Activated CD4-positive, alpha-beta T cell treated with anti-CD3 and anti-CD28 coated beads, Interleukin-2, Interleukin-6, amounts not matched to agents 100 ng/mL and 50 ng/mL, durations not matched to agents 16 hours and 8 hours (primary cell): ENCODE data around the gene USP40.

Source experiments
- DNase-seq: peaks from one replicate; pipeline ENCODE4 v3.0.0-alpha.2; 2020

The USP40 gene

DNA sequence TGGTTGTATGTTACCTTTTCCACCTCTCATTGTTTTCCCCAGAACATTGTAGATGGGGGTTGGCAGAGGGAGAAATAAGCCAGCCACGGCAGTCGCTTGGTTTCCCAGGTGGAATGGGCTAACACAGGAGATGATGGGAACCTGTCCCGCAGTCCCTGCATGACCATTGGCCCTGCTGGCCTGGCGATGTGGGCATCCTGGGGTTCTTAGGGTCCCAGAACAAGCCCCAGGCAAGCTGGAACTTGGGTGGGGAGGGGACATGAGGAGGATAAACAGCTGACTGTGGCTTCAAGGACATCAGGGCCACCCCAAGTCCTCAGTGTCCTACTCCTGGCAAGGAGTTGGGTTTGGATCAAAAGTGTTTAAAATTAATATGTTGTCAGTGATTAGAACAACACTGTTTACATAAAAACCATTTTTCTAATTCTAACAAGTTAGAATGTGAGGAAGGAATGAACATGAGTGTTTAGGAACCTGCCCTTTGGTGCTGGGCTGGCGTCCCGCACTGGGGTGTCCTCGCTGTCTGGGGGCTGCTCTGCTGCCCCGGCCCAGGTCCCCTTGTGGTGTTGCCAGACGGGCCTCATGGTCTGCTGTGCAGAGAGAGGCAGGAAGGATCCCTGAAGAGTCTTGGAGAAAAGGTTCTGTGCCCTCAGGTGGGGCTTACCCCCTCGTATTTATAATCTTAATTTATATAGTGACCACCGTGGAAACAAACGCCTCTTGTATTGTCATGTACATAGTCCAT lies 95.1 kb downstream of the USP40 start:
- DNase-seq = no peak

DNA sequence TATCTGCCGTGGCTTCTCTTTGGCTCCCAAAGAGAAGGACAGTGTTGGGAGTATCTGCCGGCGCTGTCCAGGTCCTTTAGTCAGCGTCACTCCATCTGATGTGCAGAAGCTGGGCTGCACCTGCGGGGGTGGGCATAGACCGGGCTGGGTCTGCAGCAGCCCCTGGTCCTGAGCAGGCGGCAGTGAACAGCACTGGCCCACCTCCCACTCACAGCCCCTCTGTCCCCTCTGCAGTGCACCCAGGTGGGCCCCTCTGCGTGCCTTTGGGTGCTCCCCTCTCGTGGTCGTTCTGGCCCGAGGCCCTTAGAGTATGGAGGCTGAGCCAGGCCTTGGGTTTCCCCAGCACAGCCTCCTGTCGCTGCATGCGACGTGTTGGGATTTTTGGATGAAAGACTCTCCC lies 95.7 kb downstream of the USP40 start:
- no peak for DNase-seq

DNA sequence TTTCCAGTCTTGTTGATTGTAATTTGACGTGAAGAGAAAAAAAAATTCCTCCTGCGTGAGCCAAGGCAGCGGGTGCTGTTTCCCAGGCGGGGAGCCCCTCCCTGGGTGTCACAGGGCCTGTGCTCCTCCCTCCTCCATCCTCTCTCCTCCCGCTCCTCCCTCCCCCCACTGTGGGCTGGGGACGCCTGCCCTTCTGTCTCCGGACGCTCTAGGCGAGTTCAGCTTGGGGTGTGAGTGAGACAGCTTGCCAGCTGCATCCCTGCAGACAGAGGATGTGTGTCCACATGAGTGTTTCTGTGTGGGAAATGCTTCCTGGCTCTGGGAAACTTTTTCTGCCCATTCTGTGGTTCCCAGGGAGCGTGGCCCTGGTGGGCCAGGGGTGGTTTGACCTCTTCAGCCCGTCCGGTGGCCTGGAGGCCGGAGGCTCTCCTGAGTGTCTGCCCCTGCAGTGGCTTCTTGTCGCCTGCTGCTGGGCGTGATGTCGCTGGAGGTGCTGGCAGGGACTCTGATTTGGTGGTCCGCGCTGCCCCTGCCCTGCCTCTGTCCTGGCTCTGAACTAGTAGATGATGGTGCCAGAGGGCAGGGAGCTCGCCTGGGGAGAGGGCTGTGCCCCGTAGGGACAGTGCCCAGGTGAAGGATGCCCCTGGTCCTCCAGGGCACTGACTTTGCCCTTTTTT lies 96.4 kb downstream of the USP40 start:
- DNase-seq = no peak

- DNase-seq = no peak
Measured at GRCh38 chr2:233469261-233470010, 97.1 kb downstream of the USP40 start.

GRCh38 chr2:233468741-233469110 lies 97.9 kb downstream of the USP40 start:
- DNase-seq = no peak

GRCh38 chr2:233468047-233468740 lies 98.4 kb downstream of the USP40 start:
- DNase-seq = no peak

- DNase-seq = no peak
Measured at GRCh38 chr2:233466991-233467603, 99.5 kb downstream of the USP40 start.

GRCh38 chr2:233464531-233465240 lies 101.9 kb downstream of the USP40 start:
- no peak for DNase-seq

DNA sequence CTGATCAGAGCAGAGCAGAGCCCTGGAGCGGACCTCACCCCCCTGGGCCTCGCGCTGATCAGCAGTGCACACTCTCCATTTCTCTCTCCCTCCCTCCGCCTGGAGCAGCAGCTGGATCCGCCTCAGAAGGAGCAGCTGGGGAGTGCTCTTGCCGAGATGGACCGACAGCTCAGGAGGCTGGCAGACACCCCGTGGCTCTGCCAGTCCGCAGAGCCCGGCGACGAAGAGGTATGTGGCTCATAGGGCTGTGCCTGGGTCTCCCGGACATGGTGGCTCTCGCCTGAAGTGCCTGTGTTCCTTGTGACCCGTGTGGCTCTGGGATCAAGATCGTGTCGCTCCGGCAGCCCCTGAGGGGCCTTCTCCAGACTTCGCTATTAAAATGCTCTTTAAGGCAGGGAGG lies 102.5 kb downstream of the USP40 start:
- DNase-seq = no peak

- no peak for DNase-seq
Measured at GRCh38 chr2:233463586-233463985, 103.0 kb downstream of the USP40 start.

GRCh38 chr2:233462826-233463470 lies 103.6 kb downstream of the USP40 start:
- DNase-seq = no peak

DNA sequence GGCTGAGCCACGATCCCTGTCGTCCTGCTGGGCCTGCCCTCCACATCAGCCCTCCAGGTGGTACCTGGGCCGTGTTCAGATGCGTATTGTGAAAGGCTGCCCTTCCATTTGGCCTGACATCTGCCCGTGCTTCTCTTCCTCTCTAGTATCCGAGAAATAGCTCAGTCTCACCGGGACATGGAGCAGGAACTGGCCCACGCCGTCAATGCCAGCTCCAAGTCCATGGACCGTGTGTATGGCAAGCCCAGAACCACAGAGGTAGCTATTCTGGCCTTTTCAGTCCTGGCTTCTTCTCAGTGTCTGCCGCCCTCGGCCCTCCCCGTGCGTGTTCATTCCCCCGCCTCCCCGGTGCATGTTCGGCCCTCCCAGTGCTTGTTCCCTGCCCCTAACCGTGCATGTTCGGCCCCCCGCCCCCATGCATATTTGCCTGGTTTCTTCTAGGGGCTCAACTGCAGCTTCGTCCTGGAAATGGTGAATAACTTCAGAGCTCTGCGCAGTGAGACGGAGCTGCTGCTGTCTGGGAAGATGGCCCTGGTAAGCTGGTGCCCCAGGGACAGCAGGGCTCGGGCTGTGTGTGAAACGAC lies 104.3 kb downstream of the USP40 start:
- DNase-seq = no peak

DNA sequence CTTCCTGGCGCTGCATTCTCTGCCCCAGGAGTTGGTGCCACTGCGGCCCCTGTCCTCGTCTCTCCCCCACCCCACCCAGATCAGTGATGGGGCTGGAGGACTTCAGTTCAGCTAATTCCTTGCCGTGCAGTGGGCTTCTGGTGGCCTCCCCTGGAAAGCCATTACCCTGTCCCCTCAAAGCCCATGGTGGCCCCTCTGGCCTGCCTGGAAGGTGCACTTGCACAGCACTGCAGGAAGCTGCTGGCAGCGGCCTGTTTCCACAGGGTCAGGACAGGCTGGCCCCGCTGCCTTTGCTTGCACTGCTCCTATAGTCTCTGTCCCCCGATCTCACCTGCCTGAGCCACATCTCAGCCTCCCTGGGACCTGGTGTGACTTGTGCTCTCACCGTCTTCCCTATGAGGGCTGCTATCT lies 105.1 kb downstream of the USP40 start:
- DNase-seq = no peak

- no peak for DNase-seq
Measured at GRCh38 chr2:233460726-233461441, 105.7 kb downstream of the USP40 start.

DNA sequence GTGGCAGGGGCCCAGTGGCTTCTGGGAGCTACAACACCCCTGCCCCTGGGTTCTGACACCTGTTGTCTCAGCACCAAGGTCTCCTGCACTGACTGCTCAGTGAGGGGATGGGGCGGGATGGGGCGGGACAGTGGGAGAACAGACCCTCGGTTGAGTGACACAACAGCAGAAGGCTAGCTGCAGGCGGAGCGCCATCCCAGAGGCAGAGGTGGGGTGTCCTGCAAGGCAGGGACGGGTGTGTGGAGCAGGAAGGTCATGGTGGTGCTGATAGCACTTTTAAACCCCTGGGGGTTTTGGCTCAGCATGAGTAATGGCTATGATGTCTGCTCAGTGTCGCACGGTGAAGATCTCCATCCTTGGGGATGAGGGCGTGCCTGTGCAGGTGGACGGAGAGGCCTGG lies 107.2 kb downstream of the USP40 start:
- no peak for DNase-seq

- DNase-seq = no peak
Measured at GRCh38 chr2:233458826-233459225, 107.8 kb downstream of the USP40 start.

- DNase-seq = no peak
Measured at GRCh38 chr2:233458031-233458610, 108.5 kb downstream of the USP40 start.

- DNase-seq = no peak
Measured at GRCh38 chr2:233457356-233457755, 109.2 kb downstream of the USP40 start.

- DNase-seq = no peak
Measured at GRCh38 chr2:233456934-233457333, 109.6 kb downstream of the USP40 start.

DNA sequence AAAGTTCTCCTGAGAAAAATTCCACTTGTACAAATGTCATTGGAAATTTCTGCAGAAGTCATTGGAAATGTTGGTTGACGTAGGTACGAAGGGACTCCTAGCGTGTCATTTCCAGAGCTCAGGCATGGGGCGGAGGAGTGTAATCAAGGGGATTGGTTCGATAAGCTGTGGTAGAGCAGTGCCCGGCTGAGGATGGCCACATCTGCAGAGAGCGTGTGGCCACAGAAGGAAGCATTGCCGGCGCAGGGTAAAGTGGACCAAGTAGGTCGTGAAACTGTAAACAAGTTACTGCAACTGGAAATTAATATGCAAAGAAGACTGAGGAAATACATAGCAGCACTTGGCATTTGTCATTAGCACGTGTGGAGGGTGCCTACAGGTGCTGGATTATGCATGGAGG lies 110.5 kb downstream of the USP40 start:
- no peak for DNase-seq
